IMR-90 (cell line): ENCODE data around the gene SLC16A8. TPM values are rescaled to one million over a fixed set of nuclear protein-coding genes. Genes with fewer than 3 reads are reported as not detected.

ENCODE experiments used
- ATAC-seq: fragments of 200-7000 bp; cut with Tn5 transposase; 2 replicates; pipeline ENCODE4 v1.9.1; 2020; ENCODE audit warnings: low read depth, mild to moderate bottlenecking, moderate library complexity
- BruUV-seq: library from RNA; stranded (reverse); fragments of 400-500 nt; replicated peaks from 2 replicates; lab custom pipeline; 2021; lab: Mats Ljungman, UMichigan
- CTCF ChIA-PET: fragments of 300-600 bp; formaldehyde crosslinking; extraction: SDS; loops from one replicate; lab custom pipeline; 2021; ENCODE audit warnings: antibody characterized with exemption; lab: Yijun Ruan, JAX
- POLR2A ChIA-PET: fragments of 300-600 bp; sonication (Branson Sonifier 250); formaldehyde crosslinking; loops from one replicate; lab custom pipeline; 2022; ENCODE audit warnings: antibody characterized with exemption; ENCODE audit not compliant: unreplicated experiment; lab: Charles Lee
- DNase-seq: peaks from one replicate; pipeline ENCODE4 v3.0.0; 2013
- H2AFZ ChIP-seq: replicated peaks from 2 replicates; pipeline ENCODE3; 2013; ENCODE audit warnings: low read length, mild to moderate bottlenecking; ENCODE audit not compliant: poor library complexity
- H2AK5ac ChIP-seq: 2 replicates; pipeline ENCODE4 v1.6.1; 2013; ENCODE audit warnings: low read depth, low read length, inconsistent platforms
- H2AK9ac ChIP-seq: replicated peaks from 2 replicates; pipeline ENCODE3; 2013; ENCODE audit warnings: mild to moderate bottlenecking, low read depth, low read length, moderate library complexity; ENCODE audit not compliant: poor library complexity
- H2BK120ac ChIP-seq: 2 replicates; pipeline ENCODE4 v1.6.1; 2013; ENCODE audit warnings: low read depth, low read length, inconsistent platforms
- H2BK15ac ChIP-seq: 3 replicates; pipeline ENCODE4 v1.6.1; 2013; ENCODE audit warnings: low read depth, low read length, inconsistent platforms
- H2BK20ac ChIP-seq: 2 replicates; pipeline ENCODE4 v1.6.1; 2013; ENCODE audit warnings: low read depth, mild to moderate bottlenecking, inconsistent platforms, low read length, moderate library complexity
- H2BK5ac ChIP-seq: 2 replicates; pipeline ENCODE4 v1.6.1; 2013; ENCODE audit warnings: mild to moderate bottlenecking, low read depth, low read length, inconsistent platforms; ENCODE audit not compliant: poor library complexity, severe bottlenecking
- H3K14ac ChIP-seq: replicated peaks from 2 replicates; pipeline ENCODE4 v1.6.1; 2013; ENCODE audit warnings: low read depth, low read length, inconsistent platforms
- H3K18ac ChIP-seq: 2 replicates; pipeline ENCODE4 v1.6.1; 2013; ENCODE audit warnings: low read depth, low read length, control low read depth
- H3K23ac ChIP-seq: 2 replicates; pipeline ENCODE4 v1.6.1; 2013; ENCODE audit warnings: low read depth, low read length, inconsistent platforms
- H3K27ac ChIP-seq: 2 replicates; pipeline ENCODE4 v1.5.1; 2013; ENCODE audit warnings: mild to moderate bottlenecking, control low read depth, low read length; ENCODE audit not compliant: insufficient read depth
- H3K27me3 ChIP-seq: 2 replicates; pipeline ENCODE4 v1.6.1; 2013; ENCODE audit warnings: low read length; ENCODE audit not compliant: control insufficient read depth, insufficient read depth
- H3K36me3 ChIP-seq: 2 replicates; pipeline ENCODE4 v1.6.1; 2013; ENCODE audit warnings: low read length, mixed read lengths; ENCODE audit not compliant: control insufficient read depth, insufficient read depth
- H3K4ac ChIP-seq: 2 replicates; pipeline ENCODE4 v1.6.1; 2013; ENCODE audit warnings: low read depth, low read length, inconsistent platforms
- H3K4me1 ChIP-seq: 2 replicates; pipeline ENCODE4 v1.6.1; 2013; ENCODE audit warnings: low read length, mixed read lengths; ENCODE audit not compliant: control insufficient read depth, insufficient read depth
- H3K4me2 ChIP-seq: 2 replicates; pipeline ENCODE4 v1.6.1; 2013; ENCODE audit warnings: low read depth, mild to moderate bottlenecking, control low read depth, low read length, moderate library complexity
- H3K4me3 ChIP-seq: 2 replicates; pipeline ENCODE4 v1.5.1; 2013; ENCODE audit warnings: low read depth, mild to moderate bottlenecking, control low read depth, low read length, moderate library complexity; ENCODE audit not compliant: insufficient read depth
- H3K56ac ChIP-seq: 2 replicates; pipeline ENCODE4 v1.6.1; 2013; ENCODE audit warnings: low read length, inconsistent platforms; ENCODE audit not compliant: insufficient read depth; ENCODE audit errors: extremely low read depth
- H3K79me1 ChIP-seq, 2 experiments: 2 replicates each; pipeline ENCODE4 v1.6.1; 2013; ENCODE audit warnings: low read length in 2 of 2, inconsistent platforms in 1 of 2, low read depth in 1 of 2
- H3K9ac ChIP-seq: 2 replicates; pipeline ENCODE4 v1.6.1; 2013; ENCODE audit warnings: low read depth, low read length, control low read depth
- H3K9me1 ChIP-seq: 2 replicates; pipeline ENCODE4 v1.6.1; 2013; ENCODE audit warnings: low read length, inconsistent platforms; ENCODE audit not compliant: insufficient read depth
- H3K9me3 ChIP-seq: 2 replicates; pipeline ENCODE4 v1.6.1; 2013; ENCODE audit warnings: low read length; ENCODE audit not compliant: control insufficient read depth, insufficient read depth
- H4K20me1 ChIP-seq: 2 replicates; pipeline ENCODE4 v1.6.1; 2013; ENCODE audit warnings: low read length, inconsistent platforms; ENCODE audit not compliant: insufficient read depth
- H4K5ac ChIP-seq: 2 replicates; pipeline ENCODE4 v1.6.1; 2013; ENCODE audit warnings: mild to moderate bottlenecking, low read depth, low read length, control low read depth
- H4K8ac ChIP-seq, 2 experiments: 2 replicates each; pipeline ENCODE4 v1.6.1; 2013; ENCODE audit warnings: low read depth in 2 of 2, low read length in 2 of 2, control low read depth in 1 of 2, inconsistent platforms in 1 of 2
- H4K91ac ChIP-seq: 2 replicates; pipeline ENCODE4 v1.6.1; 2013; ENCODE audit warnings: low read depth, low read length, inconsistent platforms; ENCODE audit not compliant: insufficient read depth
- CEBPB ChIP-seq: IDR thresholded peaks from 2 replicates; pipeline ENCODE4 v1.6.1; 2012; ENCODE audit warnings: low read depth, low read length, improper control_type of control experiment
- FOS ChIP-seq: fragments of 150-350 bp; IDR thresholded peaks from 2 replicates; pipeline ENCODE4 v1.6.1; 2016; ENCODE audit warnings: low read depth, low read length
- WGBS, 2 experiments: methylation state at CpG; one replicate each; pipeline versions ENCODE4 v1.1.5 to v1.1.7; 2013; ENCODE audit warnings: missing lambda C conversion rate in 2 of 2; ENCODE audit not compliant: insufficient read length in 1 of 2; ENCODE audit errors: extremely low coverage in 2 of 2; 5-methylcytosine and 5-hydroxymethylcytosine counted together
- dilution Hi-C: fragments of 300-500 bp; cut with HindIII; formaldehyde crosslinking; loops from one replicate; pipeline ENCODE4 v1.14.3; 2018; ENCODE audit warnings: low sequenced_read_pairs; ENCODE audit not compliant: unreplicated experiment
- in situ Hi-C: fragments of 300-500 bp; cut with MboI; formaldehyde crosslinking; loops from 3 replicates; pipeline ENCODE4 v1.14.3; 2019; ENCODE audit warnings: low sequenced_read_pairs, inconsistent platforms, mixed read lengths
- intact Hi-C: fragments of 100-400 bp; cut with micrococcal nuclease; formaldehyde crosslinking; loops from 2 replicates; pipeline ENCODE4 v1.10.0; 2022
- polyA plus RNA-seq, 3 experiments: library from polyadenylated mRNA; depleted of rRNA; stranded (reverse); fragments of >200 nt; gene quantifications; 2 replicates each; pipeline ENCODE4 v1.2.3, GENCODE V29; 2012; ENCODE audit warnings: low replicate concordance in 1 of 3
- total RNA-seq: library from RNA; depleted of rRNA; stranded (reverse); fragments of >200 nt; gene quantifications from 2 replicates; pipeline ENCODE4 v1.2.3, GENCODE V29; 2012
- TF ChIP-seq, protein P1 (sequence below): fragments of 150-350 bp; IDR thresholded peaks from 2 replicates; pipeline ENCODE4 v1.6.1; 2016; ENCODE audit warnings: low read depth, mild to moderate bottlenecking, low read length, moderate library complexity, borderline replicate concordance

SLC16A8 gene
- total and polyA plus RNA-seq, 2 of the 4 experiments (the other 2 are of a cell fraction) = not detected

DNA sequence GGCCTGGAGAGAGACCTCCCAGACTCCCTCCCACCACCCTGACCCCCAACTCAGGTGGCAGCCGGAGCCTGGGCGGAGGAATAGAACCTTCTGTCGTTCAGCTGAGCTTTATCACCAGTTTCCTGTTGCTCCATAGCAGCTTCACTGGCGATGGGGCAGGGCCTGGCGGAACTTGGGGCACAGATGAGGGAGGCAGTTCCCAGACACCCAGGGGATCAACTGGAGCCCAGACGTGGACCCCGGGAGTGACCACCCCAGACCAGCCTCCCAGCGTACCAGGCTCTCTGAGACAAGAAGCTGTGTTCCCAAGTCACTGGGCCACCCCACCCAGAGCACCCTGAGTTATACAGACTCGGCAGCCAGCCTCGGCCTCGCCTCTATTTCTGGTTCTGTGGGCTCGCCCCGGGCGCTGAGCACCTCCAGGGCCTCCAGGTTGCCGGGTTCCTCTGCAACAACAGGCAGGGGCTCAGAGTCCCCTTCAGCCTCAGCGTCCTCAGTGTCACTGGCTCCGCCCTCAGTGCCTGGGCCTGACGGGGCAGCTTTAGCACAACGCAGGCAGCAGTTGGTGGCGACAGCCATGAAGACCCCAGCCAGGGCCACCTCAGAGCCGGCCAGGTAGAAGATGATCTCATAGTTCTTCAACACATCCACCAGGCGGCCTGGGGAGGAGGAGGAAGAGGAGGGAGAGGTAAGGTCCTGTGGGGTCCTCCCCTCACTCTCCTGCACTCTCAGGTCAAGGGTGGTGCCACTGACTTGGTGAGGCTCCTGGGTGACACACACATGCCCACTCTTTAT lies 5.7 kb downstream of the SLC16A8 start:
- H3K9me1 ChIP-seq = 0 out of 2 replicates have a peak, but pooled peaks cover 6% of the 10 kb centered on the region
- in situ Hi-C loops (no loop called here), intact Hi-C loops (no loop called here), dilution Hi-C loops (no loop called here)
- no peaks in the 10 kb centered on the region for H4K20me1 ChIP-seq
- H2BK20ac ChIP-seq = no peak overlapping the region
- H2BK120ac ChIP-seq = no peak overlapping the region
- H3K4me1 ChIP-seq = no peaks in the 10 kb centered on the region; the same call in 1 of the 2 replicates
- H4K91ac ChIP-seq = no peak overlapping the region
- peaks cover 27% of the 10 kb centered on the region for H3K27me3 ChIP-seq
- no peak overlapping the region for H3K56ac ChIP-seq
- no peak overlapping the region for H3K4me2 ChIP-seq
- WGBS, 2 experiments = 78% methylated on average over 14 of the region's 22 CpGs; no CpG with 5 or more reads in 1 of the 2 experiments
- H3K79me1 ChIP-seq = no peaks in the 10 kb centered on the region
- H3K36me3 ChIP-seq = peaks cover 3% of the 10 kb centered on the region; the same call in 1 of the 2 replicates
- no peak overlapping the region for H3K9ac ChIP-seq
- POLR2A ChIA-PET = no interaction called here
- DNase-seq (no peak), ATAC-seq (no peak)
- H2AFZ ChIP-seq = no peak overlapping the region
- no peak overlapping the region for H3K14ac ChIP-seq
- H2BK5ac ChIP-seq = no peak overlapping the region
- H3K18ac ChIP-seq = no peak overlapping the region
- H4K8ac ChIP-seq = no peak overlapping the region
- H2BK15ac ChIP-seq = no peak overlapping the region
- no peak overlapping the region for H3K4ac ChIP-seq
- H3K9me3 ChIP-seq = no peaks in the 10 kb centered on the region
- no peak overlapping the region for H3K23ac ChIP-seq
- no TSS peak for BruUV-seq
- H2AK5ac ChIP-seq = no peak overlapping the region
- H2AK9ac ChIP-seq = no peak overlapping the region
- no peak overlapping the region for H3K4me3 ChIP-seq
- H4K5ac ChIP-seq = no peak overlapping the region
- CTCF ChIA-PET = no interaction called here
- H3K27ac ChIP-seq = no peak overlapping the region
- TF ChIP-seq FOS = no peak
- no peak for TF ChIP-seq CEBPB
- TF ChIP-seq, protein P1, sequence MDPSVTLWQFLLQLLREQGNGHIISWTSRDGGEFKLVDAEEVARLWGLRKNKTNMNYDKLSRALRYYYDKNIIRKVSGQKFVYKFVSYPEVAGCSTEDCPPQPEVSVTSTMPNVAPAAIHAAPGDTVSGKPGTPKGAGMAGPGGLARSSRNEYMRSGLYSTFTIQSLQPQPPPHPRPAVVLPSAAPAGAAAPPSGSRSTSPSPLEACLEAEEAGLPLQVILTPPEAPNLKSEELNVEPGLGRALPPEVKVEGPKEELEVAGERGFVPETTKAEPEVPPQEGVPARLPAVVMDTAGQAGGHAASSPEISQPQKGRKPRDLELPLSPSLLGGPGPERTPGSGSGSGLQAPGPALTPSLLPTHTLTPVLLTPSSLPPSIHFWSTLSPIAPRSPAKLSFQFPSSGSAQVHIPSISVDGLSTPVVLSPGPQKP = no peak
